K562 (cell line): ENCODE measurements around the gene EFHB. TPM values are rescaled to one million over a fixed set of nuclear protein-coding genes. Genes with fewer than 3 reads are reported as not detected.

Experiments used
- BHLHE40 ChIP-seq: IDR thresholded peaks from 2 replicates; pipeline ENCODE4 v1.6.1; 2011; ENCODE audit warnings: low read length, improper control_type of control experiment
- DEAF1 ChIP-seq: fragments of 450-650 bp; formaldehyde crosslinking; IDR thresholded peaks from 2 replicates; pipeline ENCODE4 v1.4.0; 2020; ENCODE audit warnings: mild to moderate bottlenecking, moderate library complexity
- KDM5B ChIP-seq: fragments of 200-600 bp; sonication (generic); IDR thresholded peaks from 2 replicates; pipeline ENCODE4 v1.6.1; 2012; ENCODE audit warnings: low read depth, mild to moderate bottlenecking, moderate library complexity, low read length, control low read depth, inconsistent platforms; ENCODE audit not compliant: insufficient replicate concordance
- L3MBTL2 ChIP-seq: fragments of 450-650 bp; IDR thresholded peaks from 2 replicates; pipeline ENCODE4 v1.6.1; 2016; ENCODE audit warnings: mild to moderate bottlenecking, moderate library complexity
- MECOM ChIP-seq: fragments of 250-450 bp; sonication (Bioruptor Pico); IDR thresholded peaks from 2 replicates; pipeline ENCODE4 v1.8.0; 2022; ENCODE audit warnings: inconsistent platforms
- NBN ChIP-seq: fragments of 450-650 bp; IDR thresholded peaks from 2 replicates; pipeline ENCODE4 v1.6.1; 2016; ENCODE audit warnings: low read depth, mild to moderate bottlenecking
- PCBP1 ChIP-seq: fragments of 200-400 bp; formaldehyde crosslinking; IDR thresholded peaks from 2 replicates; pipeline ENCODE4 v1.6.1; 2018; ENCODE audit warnings: mild to moderate bottlenecking, low read depth, low read length; ENCODE audit not compliant: poor library complexity, severe bottlenecking
- SOX6 ChIP-seq: fragments of 450-650 bp; IDR thresholded peaks from 2 replicates; pipeline ENCODE4 v1.6.1; 2014; ENCODE audit warnings: mild to moderate bottlenecking
- TEAD2 ChIP-seq: fragments of 450-650 bp; IDR thresholded peaks from 2 replicates; pipeline ENCODE4 v1.6.1; 2016; ENCODE audit warnings: missing genetic modification characterization, control low read depth, missing compliant biosample characterization
- ZBTB40 ChIP-seq, 2 experiments: fragments of 450-650 bp in 1 of 2; sonication (generic) in 1 of 2; formaldehyde crosslinking in 1 of 2; IDR thresholded peaks; 2 replicates each; pipeline versions ENCODE4 v1.7.1 to v1.9.0; 2016 to 2022; ENCODE audit warnings: inconsistent platforms in 1 of 2, mild to moderate bottlenecking in 1 of 2, missing genetic modification reagents in 1 of 2
- ZNF589 ChIP-seq: fragments of 200-800 bp; sonication (Bioruptor generic); IDR thresholded peaks from 2 replicates; pipeline ENCODE4 v1.6.1; 2016; ENCODE audit warnings: low read depth, missing genetic modification characterization, missing compliant biosample characterization
- ZNF668 ChIP-seq: fragments of 250-450 bp; sonication (Bioruptor Pico); IDR thresholded peaks from 2 replicates; pipeline ENCODE4 v1.8.0; 2022; ENCODE audit warnings: mild to moderate bottlenecking, inconsistent platforms
- polyA plus RNA-seq, 8 experiments: library from polyadenylated mRNA; depleted of rRNA in 4 of 8; stranded (reverse) in 5 of 8; unstranded in 3 of 8; fragments of >200 nt; fragmentation: Nextera tagmentation in 2 of 8; fragmentation: Illumina TruSeq in 1 of 8; extraction: Ambion mirVana in 2 of 8; extraction: Trizol in 1 of 8; gene quantifications; 2 replicates each; pipeline versions ENCODE4 v1.2.1 to v1.2.3, GENCODE V29; 2011 to 2014; ENCODE audit warnings: inconsistent platforms in 1 of 8, missing spikeins in 1 of 8
- total RNA-seq, 7 experiments: library from RNA; depleted of rRNA in 6 of 7; stranded (reverse); fragments of >200 nt in 6 of 7; fragmentation: Illumina TruSeq in 2 of 7; extraction: Trizol in 2 of 7; gene quantifications; 2 replicates each; pipeline versions ENCODE4 v1.2.1 to v1.2.3, GENCODE V29; 2011 to 2021; ENCODE audit warnings: low replicate concordance in 1 of 7
- TF ChIP-seq, protein P1 (sequence below): fragments of 150-350 bp; IDR thresholded peaks from 2 replicates; pipeline ENCODE4 v1.6.1; 2014; ENCODE audit warnings: low read depth, mild to moderate bottlenecking, low read length, borderline replicate concordance

EFHB gene
- total and polyA plus RNA-seq, 9 of the 15 experiments (the other 6 are each of a cell fraction or from before 2014, with no cell fraction given): 1.5 to 4.0 (median 1.8) TPM

- TF ChIP-seq, protein P1, sequence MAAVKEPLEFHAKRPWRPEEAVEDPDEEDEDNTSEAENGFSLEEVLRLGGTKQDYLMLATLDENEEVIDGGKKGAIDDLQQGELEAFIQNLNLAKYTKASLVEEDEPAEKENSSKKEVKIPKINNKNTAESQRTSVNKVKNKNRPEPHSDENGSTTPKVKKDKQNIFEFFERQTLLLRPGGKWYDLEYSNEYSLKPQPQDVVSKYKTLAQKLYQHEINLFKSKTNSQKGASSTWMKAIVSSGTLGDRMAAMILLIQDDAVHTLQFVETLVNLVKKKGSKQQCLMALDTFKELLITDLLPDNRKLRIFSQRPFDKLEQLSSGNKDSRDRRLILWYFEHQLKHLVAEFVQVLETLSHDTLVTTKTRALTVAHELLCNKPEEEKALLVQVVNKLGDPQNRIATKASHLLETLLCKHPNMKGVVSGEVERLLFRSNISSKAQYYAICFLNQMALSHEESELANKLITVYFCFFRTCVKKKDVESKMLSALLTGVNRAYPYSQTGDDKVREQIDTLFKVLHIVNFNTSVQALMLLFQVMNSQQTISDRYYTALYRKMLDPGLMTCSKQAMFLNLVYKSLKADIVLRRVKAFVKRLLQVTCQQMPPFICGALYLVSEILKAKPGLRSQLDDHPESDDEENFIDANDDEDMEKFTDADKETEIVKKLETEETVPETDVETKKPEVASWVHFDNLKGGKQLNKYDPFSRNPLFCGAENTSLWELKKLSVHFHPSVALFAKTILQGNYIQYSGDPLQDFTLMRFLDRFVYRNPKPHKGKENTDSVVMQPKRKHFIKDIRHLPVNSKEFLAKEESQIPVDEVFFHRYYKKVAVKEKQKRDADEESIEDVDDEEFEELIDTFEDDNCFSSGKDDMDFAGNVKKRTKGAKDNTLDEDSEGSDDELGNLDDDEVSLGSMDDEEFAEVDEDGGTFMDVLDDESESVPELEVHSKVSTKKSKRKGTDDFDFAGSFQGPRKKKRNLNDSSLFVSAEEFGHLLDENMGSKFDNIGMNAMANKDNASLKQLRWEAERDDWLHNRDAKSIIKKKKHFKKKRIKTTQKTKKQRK: no peak
- TF ChIP-seq MECOM (no peak), ZNF589 (CRISPR knock-in tag) (peak; percentile 45; the same call in 1 of the 2 replicates), DEAF1 (no peak), L3MBTL2 (peak; percentile 38), TEAD2 (no peak), KDM5B (no peak), PCBP1 (no peak), NBN (peak; percentile 69; the same call in 1 of the 2 replicates), ZBTB40 (IDR thresholded peaks at IDR 0.05) (peak; percentile 13; the same call in 1 of the 2 replicates), ZBTB40 (CRISPR knock-in tag; IDR thresholded peaks at IDR 0.05) (no peak), SOX6 (peak; percentile 49; the same call in 1 of the 2 replicates), ZNF668 (0 out of 2 replicates have a peak, but pooled peaks have one; percentile 4), BHLHE40 (peak; percentile 13; the same call in 1 of the 2 replicates)
Measured at GRCh38 chr3:19931180-19931692, 2.8 kb downstream of the EFHB start (continued).
